ENCODE results near the gene ADAM33.

The ADAM33 gene

GRCh38 chr20:3646067-3646440 lies 35.8 kb downstream of the ADAM33 start:
- Histone ChIP-seq H3K27me3 (no peaks in the 10 kb centered on the region), H3K36me3 (peaks cover 22% of the 10 kb centered on the region), H3K4me1 (ENCODE audit: control insufficient read depth in 1 of 2, insufficient read depth in 1 of 2, low read depth in 1 of 2, low read length in 1 of 2) (no peaks in the 10 kb centered on the region), H3K4me3 (ENCODE audit: low read depth in 1 of 2, low read length in 1 of 2) (no peak overlapping the region), H3K27ac (no peak overlapping the region), H3K9me3 (no peaks in the 10 kb centered on the region)
- TF ChIP-seq CTCF (IDR thresholded peaks at IDR 0.05), result no peak

- Histone ChIP-seq H3K27ac (no peak overlapping the region), H3K9me3 (no peaks in the 10 kb centered on the region), H3K4me3 (ENCODE audit: low read depth in 1 of 2, low read length in 1 of 2) (no peak overlapping the region), H3K4me1 (ENCODE audit: control insufficient read depth in 1 of 2, insufficient read depth in 1 of 2, low read depth in 1 of 2, low read length in 1 of 2) (no peaks in the 10 kb centered on the region), H3K27me3 (no peaks in the 10 kb centered on the region), H3K36me3 (peaks cover 22% of the 10 kb centered on the region)
- no peak for TF ChIP-seq CTCF (IDR thresholded peaks at IDR 0.05)
These were observed 36.3 kb downstream of the ADAM33 start for GRCh38 chr20:3645309-3646066.

- no peaks in the 10 kb centered on the region for H3K27me3 ChIP-seq
- no peak for TF ChIP-seq CTCF (IDR thresholded peaks at IDR 0.05)
- no peak overlapping the region for H3K27ac ChIP-seq
- H3K4me3 ChIP-seq (ENCODE audit: low read depth in 1 of 2, low read length in 1 of 2), result no peak overlapping the region
- H3K9me3 ChIP-seq, result no peaks in the 10 kb centered on the region
- H3K36me3 ChIP-seq, result peaks cover 3% of the 10 kb centered on the region
- H3K4me1 ChIP-seq (ENCODE audit: control insufficient read depth in 1 of 2, insufficient read depth in 1 of 2, low read depth in 1 of 2, low read length in 1 of 2), result no peaks in the 10 kb centered on the region
These were observed 41.6 kb downstream of the ADAM33 start for GRCh38 chr20:3640259-3640658.

- H3K4me1 ChIP-seq (ENCODE audit: control insufficient read depth in 1 of 2, insufficient read depth in 1 of 2, low read depth in 1 of 2, low read length in 1 of 2), result no peaks in the 10 kb centered on the region
- no peaks in the 10 kb centered on the region for H3K27me3 ChIP-seq
- TF ChIP-seq CTCF (IDR thresholded peaks at IDR 0.05), result no peak
- H3K9me3 ChIP-seq, result no peaks in the 10 kb centered on the region
- H3K4me3 ChIP-seq (ENCODE audit: low read depth in 1 of 2, low read length in 1 of 2), result no peak overlapping the region
- no peak overlapping the region for H3K27ac ChIP-seq
- peaks cover 4% of the 10 kb centered on the region for H3K36me3 ChIP-seq
These were observed 46.5 kb downstream of the ADAM33 start for GRCh38 chr20:3635346-3635745.

- no peaks in the 10 kb centered on the region for H3K9me3 ChIP-seq
- peaks cover 4% of the 10 kb centered on the region for H3K36me3 ChIP-seq
- no peak for TF ChIP-seq CTCF (IDR thresholded peaks at IDR 0.05)
- H3K27ac ChIP-seq, result no peak overlapping the region
- H3K4me3 ChIP-seq (ENCODE audit: low read depth in 1 of 2, low read length in 1 of 2), result no peak overlapping the region
- H3K27me3 ChIP-seq, result no peaks in the 10 kb centered on the region
- H3K4me1 ChIP-seq (ENCODE audit: control insufficient read depth in 1 of 2, insufficient read depth in 1 of 2, low read depth in 1 of 2, low read length in 1 of 2), result no peaks in the 10 kb centered on the region
These were observed 47.8 kb downstream of the ADAM33 start for GRCh38 chr20:3633913-3634478.
